ENCODE measurements around the gene DBF4. TPM values are rescaled to one million over a fixed set of nuclear protein-coding genes. Genes with fewer than 3 reads are reported as not detected.

Gene DBF4
- total and polyA plus RNA-seq, 2 experiments from 2014 or later: 62.6 to 91.5 TPM

DNA sequence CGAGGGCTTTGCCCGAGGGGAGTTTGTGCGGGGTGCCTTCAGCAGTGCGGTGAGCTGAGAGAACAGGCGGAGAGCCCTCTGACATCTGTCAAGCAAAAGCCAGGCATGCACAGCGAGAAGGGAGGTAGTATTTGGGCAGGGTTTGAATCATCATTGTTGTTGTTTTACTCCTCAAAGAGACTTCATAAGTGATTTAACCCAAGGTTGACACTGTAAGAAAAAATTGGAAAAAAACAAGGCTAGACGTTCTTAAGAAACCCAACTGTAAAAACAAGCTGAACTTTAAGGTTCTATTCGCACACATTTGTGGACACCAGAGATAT, 59.1 kb downstream of the DBF4 start (continued):
- TF ChIP-seq, protein P1, sequence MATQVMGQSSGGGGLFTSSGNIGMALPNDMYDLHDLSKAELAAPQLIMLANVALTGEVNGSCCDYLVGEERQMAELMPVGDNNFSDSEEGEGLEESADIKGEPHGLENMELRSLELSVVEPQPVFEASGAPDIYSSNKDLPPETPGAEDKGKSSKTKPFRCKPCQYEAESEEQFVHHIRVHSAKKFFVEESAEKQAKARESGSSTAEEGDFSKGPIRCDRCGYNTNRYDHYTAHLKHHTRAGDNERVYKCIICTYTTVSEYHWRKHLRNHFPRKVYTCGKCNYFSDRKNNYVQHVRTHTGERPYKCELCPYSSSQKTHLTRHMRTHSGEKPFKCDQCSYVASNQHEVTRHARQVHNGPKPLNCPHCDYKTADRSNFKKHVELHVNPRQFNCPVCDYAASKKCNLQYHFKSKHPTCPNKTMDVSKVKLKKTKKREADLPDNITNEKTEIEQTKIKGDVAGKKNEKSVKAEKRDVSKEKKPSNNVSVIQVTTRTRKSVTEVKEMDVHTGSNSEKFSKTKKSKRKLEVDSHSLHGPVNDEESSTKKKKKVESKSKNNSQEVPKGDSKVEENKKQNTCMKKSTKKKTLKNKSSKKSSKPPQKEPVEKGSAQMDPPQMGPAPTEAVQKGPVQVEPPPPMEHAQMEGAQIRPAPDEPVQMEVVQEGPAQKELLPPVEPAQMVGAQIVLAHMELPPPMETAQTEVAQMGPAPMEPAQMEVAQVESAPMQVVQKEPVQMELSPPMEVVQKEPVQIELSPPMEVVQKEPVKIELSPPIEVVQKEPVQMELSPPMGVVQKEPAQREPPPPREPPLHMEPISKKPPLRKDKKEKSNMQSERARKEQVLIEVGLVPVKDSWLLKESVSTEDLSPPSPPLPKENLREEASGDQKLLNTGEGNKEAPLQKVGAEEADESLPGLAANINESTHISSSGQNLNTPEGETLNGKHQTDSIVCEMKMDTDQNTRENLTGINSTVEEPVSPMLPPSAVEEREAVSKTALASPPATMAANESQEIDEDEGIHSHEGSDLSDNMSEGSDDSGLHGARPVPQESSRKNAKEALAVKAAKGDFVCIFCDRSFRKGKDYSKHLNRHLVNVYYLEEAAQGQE (IDR thresholded peaks at IDR 0.05; ENCODE audit: unreplicated experiment): no peak
- TF ChIP-seq, protein P2, sequence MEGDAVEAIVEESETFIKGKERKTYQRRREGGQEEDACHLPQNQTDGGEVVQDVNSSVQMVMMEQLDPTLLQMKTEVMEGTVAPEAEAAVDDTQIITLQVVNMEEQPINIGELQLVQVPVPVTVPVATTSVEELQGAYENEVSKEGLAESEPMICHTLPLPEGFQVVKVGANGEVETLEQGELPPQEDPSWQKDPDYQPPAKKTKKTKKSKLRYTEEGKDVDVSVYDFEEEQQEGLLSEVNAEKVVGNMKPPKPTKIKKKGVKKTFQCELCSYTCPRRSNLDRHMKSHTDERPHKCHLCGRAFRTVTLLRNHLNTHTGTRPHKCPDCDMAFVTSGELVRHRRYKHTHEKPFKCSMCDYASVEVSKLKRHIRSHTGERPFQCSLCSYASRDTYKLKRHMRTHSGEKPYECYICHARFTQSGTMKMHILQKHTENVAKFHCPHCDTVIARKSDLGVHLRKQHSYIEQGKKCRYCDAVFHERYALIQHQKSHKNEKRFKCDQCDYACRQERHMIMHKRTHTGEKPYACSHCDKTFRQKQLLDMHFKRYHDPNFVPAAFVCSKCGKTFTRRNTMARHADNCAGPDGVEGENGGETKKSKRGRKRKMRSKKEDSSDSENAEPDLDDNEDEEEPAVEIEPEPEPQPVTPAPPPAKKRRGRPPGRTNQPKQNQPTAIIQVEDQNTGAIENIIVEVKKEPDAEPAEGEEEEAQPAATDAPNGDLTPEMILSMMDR (conservative IDR thresholded peaks at IDR 0.05; ENCODE audit: low read depth in 2 of 2): no peak
- TF ChIP-seq EZH2 (IDR thresholded peaks at IDR 0.05; ENCODE audit: low read depth, unreplicated experiment) (no peak), NANOG (IDR thresholded peaks at IDR 0.05; ENCODE audit: borderline replicate concordance) (no peak), ZNF114 (CRISPR knock-in tag; IDR thresholded peaks at IDR 0.05) (no peak), CREB1 (CRISPR knock-in tag; IDR thresholded peaks at IDR 0.05; ENCODE audit: low read depth) (no peak), POLR2AphosphoS5 (IDR thresholded peaks at IDR 0.05; ENCODE audit: low read depth) (no peak), EZH2phosphoT487 (IDR thresholded peaks at IDR 0.05; ENCODE audit: unreplicated experiment) (no peak)

DNA sequence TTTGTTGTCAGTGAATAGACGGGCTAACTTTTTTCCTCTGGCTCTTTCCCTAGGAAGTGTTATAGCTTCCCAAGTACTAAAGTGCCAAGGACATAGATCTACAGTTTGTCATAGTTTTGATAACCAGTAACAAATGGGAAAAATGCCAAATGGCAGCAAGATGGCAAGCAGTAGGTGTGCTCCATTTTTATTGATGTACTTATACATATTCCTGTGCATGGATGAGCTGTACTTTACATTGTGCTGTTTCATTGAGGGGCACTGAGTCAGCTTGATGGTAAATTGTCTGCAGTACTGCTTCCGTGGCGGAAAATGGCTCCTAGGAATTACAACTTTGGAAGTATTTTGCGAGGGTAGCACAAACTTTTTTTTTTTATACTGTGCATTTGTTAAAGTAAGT, 64.8 kb downstream of the DBF4 start:
- Mint-ChIP-seq H3K27ac (no peak overlapping the region; the same call in 1 of the 2 replicates), H3K9me3 (no peaks in the 10 kb centered on the region), H3K36me3 (ENCODE audit: low read depth) (peaks cover 13% of the 10 kb centered on the region; the same call in 2 of the 3 replicates), H3K27me3 (ENCODE audit: insufficient read depth, low read depth, poor library complexity) (peaks cover 1% of the 10 kb centered on the region), H3K4me3 (no peak overlapping the region), H3K4me1 (no peaks in the 10 kb centered on the region; the same call in 2 of the 3 replicates)
- no peaks in the 10 kb centered on the region for H3K27me3 ChIP-seq (ENCODE audit: insufficient read depth)
- no peak overlapping the region for H3K4me2 ChIP-seq
- H3K79me2 ChIP-seq (replicated peaks; ENCODE audit: insufficient read depth): peaks cover 10% of the 10 kb centered on the region; the same call in 1 of the 2 replicates
- no peak overlapping the region for H3K27ac ChIP-seq (ENCODE audit: low read depth)
- DNase-seq (ENCODE audit: low spot score): no peak
- ATAC-seq: no peak
- H3K36me3 ChIP-seq (ENCODE audit: insufficient read depth): no peaks in the 10 kb centered on the region
- no peaks in the 10 kb centered on the region for H3K4me1 ChIP-seq (ENCODE audit: insufficient read depth)
- no peaks in the 10 kb centered on the region for H3F3A ChIP-seq (replicated peaks; ENCODE audit: low read depth)
- H2AFZ ChIP-seq: no peak overlapping the region
- peaks cover 3% of the 10 kb centered on the region; the same call in 1 of the 2 replicates for H4K20me1 ChIP-seq (replicated peaks; ENCODE audit: insufficient read depth)
- H3K9me2 ChIP-seq (ENCODE audit: insufficient read depth): no peaks in the 10 kb centered on the region
- no peak overlapping the region for H3K4me3 ChIP-seq
- TF ChIP-seq CREB1 (CRISPR knock-in tag; IDR thresholded peaks at IDR 0.05; ENCODE audit: low read depth) (no peak), EZH2 (IDR thresholded peaks at IDR 0.05; ENCODE audit: low read depth, unreplicated experiment) (no peak), POLR2AphosphoS5 (IDR thresholded peaks at IDR 0.05; ENCODE audit: low read depth) (no peak), EZH2phosphoT487 (IDR thresholded peaks at IDR 0.05; ENCODE audit: unreplicated experiment) (no peak), ZNF114 (CRISPR knock-in tag; IDR thresholded peaks at IDR 0.05) (no peak)
- TF ChIP-seq, protein P3, sequence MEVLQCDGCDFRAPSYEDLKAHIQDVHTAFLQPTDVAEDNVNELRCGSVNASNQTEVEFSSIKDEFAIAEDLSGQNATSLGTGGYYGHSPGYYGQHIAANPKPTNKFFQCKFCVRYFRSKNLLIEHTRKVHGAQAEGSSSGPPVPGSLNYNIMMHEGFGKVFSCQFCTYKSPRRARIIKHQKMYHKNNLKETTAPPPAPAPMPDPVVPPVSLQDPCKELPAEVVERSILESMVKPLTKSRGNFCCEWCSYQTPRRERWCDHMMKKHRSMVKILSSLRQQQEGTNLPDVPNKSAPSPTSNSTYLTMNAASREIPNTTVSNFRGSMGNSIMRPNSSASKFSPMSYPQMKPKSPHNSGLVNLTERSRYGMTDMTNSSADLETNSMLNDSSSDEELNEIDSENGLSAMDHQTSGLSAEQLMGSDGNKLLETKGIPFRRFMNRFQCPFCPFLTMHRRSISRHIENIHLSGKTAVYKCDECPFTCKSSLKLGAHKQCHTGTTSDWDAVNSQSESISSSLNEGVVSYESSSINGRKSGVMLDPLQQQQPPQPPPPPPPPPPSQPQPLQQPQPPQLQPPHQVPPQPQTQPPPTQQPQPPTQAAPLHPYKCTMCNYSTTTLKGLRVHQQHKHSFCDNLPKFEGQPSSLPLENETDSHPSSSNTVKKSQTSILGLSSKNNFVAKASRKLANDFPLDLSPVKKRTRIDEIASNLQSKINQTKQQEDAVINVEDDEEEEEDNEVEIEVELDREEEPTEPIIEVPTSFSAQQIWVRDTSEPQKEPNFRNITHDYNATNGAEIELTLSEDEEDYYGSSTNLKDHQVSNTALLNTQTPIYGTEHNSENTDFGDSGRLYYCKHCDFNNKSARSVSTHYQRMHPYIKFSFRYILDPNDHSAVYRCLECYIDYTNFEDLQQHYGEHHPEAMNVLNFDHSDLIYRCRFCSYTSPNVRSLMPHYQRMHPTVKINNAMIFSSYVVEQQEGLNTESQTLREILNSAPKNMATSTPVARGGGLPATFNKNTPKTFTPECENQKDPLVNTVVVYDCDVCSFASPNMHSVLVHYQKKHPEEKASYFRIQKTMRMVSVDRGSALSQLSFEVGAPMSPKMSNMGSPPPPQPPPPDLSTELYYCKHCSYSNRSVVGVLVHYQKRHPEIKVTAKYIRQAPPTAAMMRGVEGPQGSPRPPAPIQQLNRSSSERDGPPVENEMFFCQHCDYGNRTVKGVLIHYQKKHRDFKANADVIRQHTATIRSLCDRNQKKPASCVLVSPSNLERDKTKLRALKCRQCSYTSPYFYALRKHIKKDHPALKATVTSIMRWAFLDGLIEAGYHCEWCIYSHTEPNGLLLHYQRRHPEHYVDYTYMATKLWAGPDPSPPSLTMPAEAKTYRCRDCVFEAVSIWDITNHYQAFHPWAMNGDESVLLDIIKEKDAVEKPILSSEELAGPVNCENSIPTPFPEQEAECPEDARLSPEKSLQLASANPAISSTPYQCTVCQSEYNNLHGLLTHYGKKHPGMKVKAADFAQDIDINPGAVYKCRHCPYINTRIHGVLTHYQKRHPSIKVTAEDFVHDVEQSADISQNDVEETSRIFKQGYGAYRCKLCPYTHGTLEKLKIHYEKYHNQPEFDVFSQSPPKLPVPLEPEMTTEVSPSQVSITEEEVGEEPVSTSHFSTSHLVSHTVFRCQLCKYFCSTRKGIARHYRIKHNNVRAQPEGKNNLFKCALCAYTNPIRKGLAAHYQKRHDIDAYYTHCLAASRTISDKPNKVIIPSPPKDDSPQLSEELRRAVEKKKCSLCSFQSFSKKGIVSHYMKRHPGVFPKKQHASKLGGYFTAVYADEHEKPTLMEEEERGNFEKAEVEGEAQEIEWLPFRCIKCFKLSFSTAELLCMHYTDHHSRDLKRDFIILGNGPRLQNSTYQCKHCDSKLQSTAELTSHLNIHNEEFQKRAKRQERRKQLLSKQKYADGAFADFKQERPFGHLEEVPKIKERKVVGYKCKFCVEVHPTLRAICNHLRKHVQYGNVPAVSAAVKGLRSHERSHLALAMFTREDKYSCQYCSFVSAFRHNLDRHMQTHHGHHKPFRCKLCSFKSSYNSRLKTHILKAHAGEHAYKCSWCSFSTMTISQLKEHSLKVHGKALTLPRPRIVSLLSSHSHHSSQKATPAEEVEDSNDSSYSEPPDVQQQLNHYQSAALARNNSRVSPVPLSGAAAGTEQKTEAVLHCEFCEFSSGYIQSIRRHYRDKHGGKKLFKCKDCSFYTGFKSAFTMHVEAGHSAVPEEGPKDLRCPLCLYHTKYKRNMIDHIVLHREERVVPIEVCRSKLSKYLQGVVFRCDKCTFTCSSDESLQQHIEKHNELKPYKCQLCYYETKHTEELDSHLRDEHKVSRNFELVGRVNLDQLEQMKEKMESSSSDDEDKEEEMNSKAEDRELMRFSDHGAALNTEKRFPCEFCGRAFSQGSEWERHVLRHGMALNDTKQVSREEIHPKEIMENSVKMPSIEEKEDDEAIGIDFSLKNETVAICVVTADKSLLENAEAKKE (CRISPR knock-in tag; IDR thresholded peaks at IDR 0.05): no peak
- TF ChIP-seq, protein P4, sequence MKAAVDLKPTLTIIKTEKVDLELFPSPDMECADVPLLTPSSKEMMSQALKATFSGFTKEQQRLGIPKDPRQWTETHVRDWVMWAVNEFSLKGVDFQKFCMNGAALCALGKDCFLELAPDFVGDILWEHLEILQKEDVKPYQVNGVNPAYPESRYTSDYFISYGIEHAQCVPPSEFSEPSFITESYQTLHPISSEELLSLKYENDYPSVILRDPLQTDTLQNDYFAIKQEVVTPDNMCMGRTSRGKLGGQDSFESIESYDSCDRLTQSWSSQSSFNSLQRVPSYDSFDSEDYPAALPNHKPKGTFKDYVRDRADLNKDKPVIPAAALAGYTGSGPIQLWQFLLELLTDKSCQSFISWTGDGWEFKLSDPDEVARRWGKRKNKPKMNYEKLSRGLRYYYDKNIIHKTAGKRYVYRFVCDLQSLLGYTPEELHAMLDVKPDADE (IDR thresholded peaks at IDR 0.05): no peak

All from GM23338 (cell line).